Lower leg skin (tissue), 4 donors: ENCODE results near the gene PCBP2. TPM values are rescaled to one million over a fixed set of nuclear protein-coding genes. Genes with fewer than 3 reads are reported as not detected.
A peak's percentile ranks its signal among the peaks of the same experiment; 100 is the strongest.

ENCODE experiments used
- DNase-seq, 2 donors: peaks; one replicate each; pipeline ENCODE4 v3.0.0-alpha.2; 2019; ENCODE audit warnings: low spot score in 2 of 2
- H3K4me3 ChIP-seq: fragments of 200-600 bp; sonication (generic); 2 replicates; pipeline ENCODE4 v1.5.1; 2017; ENCODE audit warnings: mild to moderate bottlenecking, low read depth; ENCODE audit not compliant: poor library complexity, severe bottlenecking
- POLR2A ChIP-seq, 2 donors: fragments of 450-650 bp; IDR thresholded peaks; one replicate each; pipeline ENCODE4 v1.6.1; 2016 to 2017; ENCODE audit warnings: antibody characterized with exemption in 2 of 2, mild to moderate bottlenecking in 1 of 2, moderate library complexity in 1 of 2
- WGBS, 2 donors: methylation state at CpG; one replicate each; pipeline ENCODE4 v1.1.5; 2018; 5-methylcytosine and 5-hydroxymethylcytosine counted together
- intact Hi-C: fragments of 100-400 bp; cut with DNase I; formaldehyde crosslinking; loops from one replicate; pipeline ENCODE4 v1.15.0; 2023; ENCODE audit warnings: low total_unique reads
- total RNA-seq, 4 donors: library from RNA; depleted of rRNA; stranded (reverse); fragments of >200 nt; gene quantifications; one replicate each; pipeline ENCODE4 v1.1.0, GENCODE V29; 2016
- TF ChIP-seq, protein P1 (sequence below), 3 donors: fragments of 450-650 bp; IDR thresholded peaks; one replicate each; pipeline ENCODE4 v1.5.1; 2016; ENCODE audit warnings: antibody characterized with exemption in 3 of 3, mild to moderate bottlenecking in 3 of 3, moderate library complexity in 2 of 3

The PCBP2 gene
- total RNA-seq, 4 donors from 2014 or later, result 343 to 507 (median 389) TPM

DNA sequence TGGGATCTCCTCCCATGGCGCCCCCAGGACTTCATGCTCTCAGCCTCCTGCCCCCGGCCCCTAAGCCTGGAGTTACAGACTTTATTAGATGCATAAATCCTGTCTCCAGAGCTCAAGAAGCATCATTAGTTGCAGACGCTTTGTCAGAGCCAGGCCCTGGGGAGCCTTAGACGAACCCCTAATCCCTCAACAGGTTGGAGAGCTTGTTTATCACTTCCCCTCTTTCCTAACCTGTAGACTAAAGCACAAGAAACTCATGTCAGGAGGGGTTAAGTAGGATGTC, 55.6 kb downstream of the PCBP2 start:
- DNase-seq, result no peak
- no peak overlapping the region for H3K4me3 ChIP-seq
- intact Hi-C loops, result no loop called here
- TF ChIP-seq, protein P1, sequence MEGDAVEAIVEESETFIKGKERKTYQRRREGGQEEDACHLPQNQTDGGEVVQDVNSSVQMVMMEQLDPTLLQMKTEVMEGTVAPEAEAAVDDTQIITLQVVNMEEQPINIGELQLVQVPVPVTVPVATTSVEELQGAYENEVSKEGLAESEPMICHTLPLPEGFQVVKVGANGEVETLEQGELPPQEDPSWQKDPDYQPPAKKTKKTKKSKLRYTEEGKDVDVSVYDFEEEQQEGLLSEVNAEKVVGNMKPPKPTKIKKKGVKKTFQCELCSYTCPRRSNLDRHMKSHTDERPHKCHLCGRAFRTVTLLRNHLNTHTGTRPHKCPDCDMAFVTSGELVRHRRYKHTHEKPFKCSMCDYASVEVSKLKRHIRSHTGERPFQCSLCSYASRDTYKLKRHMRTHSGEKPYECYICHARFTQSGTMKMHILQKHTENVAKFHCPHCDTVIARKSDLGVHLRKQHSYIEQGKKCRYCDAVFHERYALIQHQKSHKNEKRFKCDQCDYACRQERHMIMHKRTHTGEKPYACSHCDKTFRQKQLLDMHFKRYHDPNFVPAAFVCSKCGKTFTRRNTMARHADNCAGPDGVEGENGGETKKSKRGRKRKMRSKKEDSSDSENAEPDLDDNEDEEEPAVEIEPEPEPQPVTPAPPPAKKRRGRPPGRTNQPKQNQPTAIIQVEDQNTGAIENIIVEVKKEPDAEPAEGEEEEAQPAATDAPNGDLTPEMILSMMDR (IDR thresholded peaks at IDR 0.05), result no peak
- WGBS, 2 donors, result 75 to 80% methylated on average over 4 of the region's 4 CpGs

DNA sequence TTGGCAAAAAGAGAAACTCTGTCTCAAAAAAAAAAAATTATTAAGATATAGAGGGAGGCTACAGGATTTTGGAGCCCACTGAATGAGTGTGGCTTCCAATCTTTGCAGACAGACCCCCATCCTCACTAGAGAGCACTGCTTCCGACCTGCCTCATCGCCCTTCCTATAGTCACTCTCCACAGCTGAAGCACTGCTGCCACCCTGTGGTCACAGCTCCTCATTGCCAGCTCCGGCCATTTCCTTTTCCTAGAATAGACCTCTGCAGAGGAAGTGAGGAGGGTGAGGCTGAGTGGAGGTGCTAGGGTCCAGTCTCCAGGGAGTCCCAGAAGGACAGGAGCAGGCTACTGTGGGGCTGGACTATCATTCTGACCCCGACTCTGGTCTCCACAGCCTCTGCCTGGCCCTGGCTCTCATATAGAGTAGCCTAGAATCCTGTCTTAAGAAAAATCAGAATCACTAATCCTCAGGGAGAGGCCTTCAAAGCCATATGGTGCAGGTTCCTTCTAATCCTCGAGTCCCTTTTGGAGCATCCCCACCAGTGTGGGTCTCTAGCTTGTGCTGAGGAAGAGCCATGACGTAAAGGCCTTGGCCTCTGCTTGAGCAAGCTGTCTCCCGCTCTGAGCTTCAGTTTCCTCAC, 56.8 kb downstream of the PCBP2 start:
- no peak overlapping the region for H3K4me3 ChIP-seq
- no peak for TF ChIP-seq POLR2A (IDR thresholded peaks at IDR 0.05)
- TF ChIP-seq, protein P1 (IDR thresholded peaks at IDR 0.05), result peak in 1 of 3 donors; percentile 87
- 31 to 32% methylated on average over 7 of the region's 7 CpGs for WGBS, 2 donors
- DNase-seq, result peak; percentile 86 to 96
- intact Hi-C loops, result no loop called here

DNA sequence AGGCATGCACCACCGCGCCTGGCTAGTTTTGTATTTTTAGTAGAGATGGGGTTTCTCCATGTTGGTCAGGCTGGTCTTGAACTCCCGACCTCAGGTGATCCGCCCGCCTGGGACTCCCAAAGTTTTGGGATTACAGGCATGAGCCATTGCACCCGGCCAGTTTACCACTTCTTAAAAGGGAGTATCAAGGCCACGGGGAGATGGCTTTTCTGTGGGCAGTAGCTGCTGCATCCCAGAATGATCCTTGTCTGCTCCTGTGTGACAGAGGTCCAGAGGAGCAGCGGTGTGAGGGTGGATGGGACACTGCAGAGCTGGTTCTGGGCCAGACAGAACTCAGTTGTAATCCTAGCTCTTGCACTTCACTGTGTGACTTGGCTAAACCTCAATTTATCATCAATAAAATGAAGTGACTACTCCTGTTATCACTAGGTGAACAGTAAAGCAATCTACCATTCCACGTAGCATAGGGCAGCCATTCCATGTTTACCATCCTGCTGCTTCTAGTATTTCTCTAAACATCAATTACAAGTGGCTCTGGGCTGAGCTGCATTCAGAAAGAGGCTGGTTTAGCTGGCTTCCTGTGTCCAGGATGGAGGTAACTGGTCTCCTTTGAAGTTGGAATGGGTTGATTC, 58.4 kb downstream of the PCBP2 start:
- intact Hi-C loops, result loop anchor here (10.0 kb wide), 1 partner anchor 45 kb away; no protein-coding TSS in a partner anchor
- no peak for TF ChIP-seq POLR2A (IDR thresholded peaks at IDR 0.05)
- TF ChIP-seq, protein P1 (IDR thresholded peaks at IDR 0.05), result no peak
- no peak overlapping the region for H3K4me3 ChIP-seq
- no peak for DNase-seq
- WGBS, 2 donors, result 86 to 92% methylated on average over 9 of the region's 9 CpGs

DNA sequence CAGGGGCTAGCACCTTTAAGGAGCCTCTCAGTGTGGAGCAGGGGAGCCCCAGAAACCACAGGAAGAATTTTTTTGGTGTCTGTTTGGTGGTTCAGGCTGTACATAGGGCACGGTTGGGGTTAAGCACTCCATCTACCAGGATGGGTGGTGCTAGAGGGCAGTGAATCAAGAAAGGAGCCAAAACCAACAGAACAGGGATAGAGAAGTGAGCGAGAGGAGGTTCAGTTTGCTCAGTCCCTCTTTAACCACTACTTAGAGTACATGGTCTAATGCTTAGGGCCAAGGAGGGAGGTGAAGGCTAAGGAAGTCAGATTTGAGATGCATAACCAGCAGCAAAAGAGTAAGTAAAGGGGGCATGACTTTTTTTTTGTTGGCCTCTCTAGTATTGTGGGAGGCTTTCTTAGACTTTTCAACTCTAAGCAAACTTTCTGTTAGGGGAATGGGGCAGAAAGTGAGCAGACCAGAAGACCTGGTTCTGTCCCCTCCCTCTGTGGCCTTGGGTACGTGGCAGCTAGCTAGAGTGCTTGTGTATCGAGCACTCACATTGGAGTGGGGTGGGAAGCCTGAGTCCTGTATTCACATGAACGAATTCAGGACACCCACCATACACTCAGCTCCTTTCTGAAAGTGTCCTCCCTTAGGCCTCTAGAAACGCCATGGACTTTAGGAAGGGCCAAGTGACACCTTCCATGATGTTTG, 62.0 kb downstream of the PCBP2 start:
- intact Hi-C loops, result loop anchor here (10.0 kb wide), 1 partner anchor 49 kb away; no protein-coding TSS in a partner anchor
- DNase-seq, result no peak
- H3K4me3 ChIP-seq, result no peak overlapping the region
- WGBS, 2 donors, result 79 to 83% methylated on average over 6 of the region's 6 CpGs
- TF ChIP-seq POLR2A (IDR thresholded peaks at IDR 0.05), result no peak
- TF ChIP-seq, protein P1 (IDR thresholded peaks at IDR 0.05), result no peak

DNA sequence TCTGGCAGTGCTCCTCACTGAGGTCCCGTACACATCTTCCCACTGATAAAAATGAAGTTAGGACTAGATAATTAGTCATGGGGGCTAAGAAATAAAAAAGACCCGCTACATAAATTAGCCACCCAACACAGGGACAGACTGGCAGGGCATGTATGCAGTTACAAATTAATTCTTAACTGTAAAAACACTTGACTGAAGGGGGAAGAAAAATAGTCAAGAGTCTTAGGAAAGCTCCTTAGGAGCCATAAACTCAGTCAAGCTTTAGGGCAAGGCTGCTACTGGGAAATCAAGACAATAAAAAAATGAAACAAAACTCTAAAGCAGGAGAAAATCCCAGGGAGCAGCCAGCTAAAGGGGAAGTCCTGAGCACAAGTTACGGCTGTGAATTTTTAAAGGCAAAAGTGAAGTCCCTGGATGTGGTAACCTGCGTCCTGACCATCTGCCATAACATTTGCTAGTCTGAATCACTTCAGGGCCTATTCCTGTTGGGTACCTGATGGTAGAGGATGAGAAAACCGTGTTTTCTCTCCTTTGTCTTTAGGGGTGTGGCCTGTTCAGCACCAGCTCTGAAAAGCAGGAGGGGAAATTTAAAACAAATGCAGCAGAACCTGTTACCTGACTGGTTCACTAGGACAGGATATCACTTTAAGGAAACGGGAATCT, 62.9 kb downstream of the PCBP2 start:
- no peak for DNase-seq
- TF ChIP-seq POLR2A (IDR thresholded peaks at IDR 0.05), result no peak
- TF ChIP-seq, protein P1 (IDR thresholded peaks at IDR 0.05), result no peak
- WGBS, 2 donors, result 70 to 80% methylated on average over 6 of the region's 6 CpGs
- intact Hi-C loops, result loop anchor here (10.0 kb wide), 1 partner anchor 50 kb away; no protein-coding TSS in a partner anchor
- no peak overlapping the region for H3K4me3 ChIP-seq
